AG04450 (cell line): Measurements from ENCODE around the gene RABGAP1. TPM values are rescaled to one million over a fixed set of nuclear protein-coding genes. Genes with fewer than 3 reads are reported as not detected.

Experiments used
- CTCF ChIA-PET: fragments of 300-600, 350-600 bp; formaldehyde crosslinking; extraction: SDS; loops from one replicate; lab custom pipeline; 2022; ENCODE audit warnings: antibody characterized with exemption, inconsistent platforms; lab: Charles Lee
- POLR2A ChIA-PET: fragments of 350-600 bp; formaldehyde crosslinking; extraction: SDS; loops from one replicate; lab custom pipeline; 2021; ENCODE audit warnings: antibody characterized with exemption, inconsistent platforms; lab: Yijun Ruan, JAX
- DNase-seq: peaks from one replicate; pipeline ENCODE4 v3.0.0-alpha.2; 2011; ENCODE audit warnings: low read depth, low spot score
- H3K27ac ChIP-seq: one replicate; pipeline ENCODE4 v1.5.1; 2012; ENCODE audit warnings: low read depth, low read length, control low read depth
- H3K27me3 ChIP-seq: one replicate; pipeline ENCODE4 v1.6.0; 2012; ENCODE audit warnings: low read length; ENCODE audit not compliant: control insufficient read depth, insufficient read depth
- H3K4me3 ChIP-seq: 2 replicates; pipeline ENCODE4 v1.5.1; 2011; ENCODE audit warnings: mild to moderate bottlenecking, low read depth, low read length, control low read depth
- H3K9me3 ChIP-seq: 2 replicates; pipeline ENCODE4 v1.5.1; 2012; ENCODE audit warnings: low read length; ENCODE audit not compliant: control insufficient read depth, insufficient read depth
- CTCF ChIP-seq: IDR thresholded peaks from 2 replicates; pipeline ENCODE4 v1.5.1; 2011; ENCODE audit warnings: low read depth, low read length, control low read depth, inconsistent platforms
- polyA plus RNA-seq: library from polyadenylated mRNA; depleted of rRNA; stranded (reverse); fragments of >200 nt; gene quantifications from 2 replicates; pipeline ENCODE4 v1.2.3, GENCODE V29; 2011

RABGAP1 gene
- polyA plus RNA-seq, 1 experiment = 69.4 TPM

GRCh38 chr9:123102375-123103113, 161.7 kb downstream of the RABGAP1 start:
- POLR2A ChIA-PET = interaction anchor here (0.9 kb wide), 1 partner anchor 123 kb away, joined by 4 read pairs; no protein-coding TSS in a partner anchor
- CTCF ChIA-PET = interaction anchor here (0.6 to 4.4 kb wide), 12 partner anchors 10 to 255 kb away, joined by 3 to 56 read pairs (median 3); no protein-coding TSS in a partner anchor
- Histone ChIP-seq H3K27me3 (no peaks in the 10 kb centered on the region), H3K27ac (no peak overlapping the region), H3K4me3 (no peak overlapping the region), H3K9me3 (no peaks in the 10 kb centered on the region)
- peak; percentile 51 for TF ChIP-seq CTCF
- peak; percentile 1 for DNase-seq

GRCh38 chr9:123104807-123105206, 164.0 kb downstream of the RABGAP1 start:
- no peaks in the 10 kb centered on the region for H3K9me3 ChIP-seq
- DNase-seq = no peak
- H3K4me3 ChIP-seq = no peak overlapping the region
- ChIA-PET POLR2A (no interaction called here), CTCF (interaction anchor here (4.1 to 4.4 kb wide), 2 partner anchors 121 to 245 kb away, joined by 41 to 56 read pairs; no protein-coding TSS in a partner anchor)
- TF ChIP-seq CTCF = no peak
- no peaks in the 10 kb centered on the region for H3K27me3 ChIP-seq
- H3K27ac ChIP-seq = no peak overlapping the region

GRCh38 chr9:123105490-123105889, 164.7 kb downstream of the RABGAP1 start:
- Histone ChIP-seq H3K27me3 (no peaks in the 10 kb centered on the region), H3K9me3 (no peaks in the 10 kb centered on the region), H3K4me3 (no peak overlapping the region), H3K27ac (no peak overlapping the region)
- ChIA-PET POLR2A (no interaction called here), CTCF (no interaction called here)
- no peak for TF ChIP-seq CTCF
- no peak for DNase-seq

GRCh38 chr9:123107639-123108285, 166.9 kb downstream of the RABGAP1 start:
- ChIA-PET CTCF (no interaction called here), POLR2A (no interaction called here)
- DNase-seq = no peak
- no peaks in the 10 kb centered on the region; the same call in 1 of the 2 replicates for H3K9me3 ChIP-seq
- no peaks in the 10 kb centered on the region for H3K27me3 ChIP-seq
- no peak for TF ChIP-seq CTCF
- no peak overlapping the region for H3K27ac ChIP-seq
- no peak overlapping the region for H3K4me3 ChIP-seq

GRCh38 chr9:123108976-123109375, 168.2 kb downstream of the RABGAP1 start:
- TF ChIP-seq CTCF = no peak
- Histone ChIP-seq H3K27me3 (no peaks in the 10 kb centered on the region), H3K9me3 (no peaks in the 10 kb centered on the region; the same call in 1 of the 2 replicates), H3K27ac (no peak overlapping the region), H3K4me3 (no peak overlapping the region)
- no peak for DNase-seq
- CTCF ChIA-PET = no interaction called here
- POLR2A ChIA-PET = no interaction called here
